SU-DHL-6 (cell line): ENCODE measurements around the gene KSR2.

Experiments
- H2AFZ ChIP-seq: fragments of 200-600 bp; sonication (generic); 2 replicates; pipeline ENCODE4 v1.6.1; 2014; ENCODE audit warnings: low read depth, mild to moderate bottlenecking, moderate library complexity, mixed read lengths, antibody characterized with exemption, low read length; ENCODE audit not compliant: severe bottlenecking
- H3F3A ChIP-seq: fragments of 200-600 bp; shearing (Covaris generic); 2 replicates; pipeline ENCODE4 v1.6.0; 2016; ENCODE audit warnings: antibody characterized with exemption, mild to moderate bottlenecking; ENCODE audit not compliant: insufficient read depth
- H3K27ac ChIP-seq: fragments of 200-600 bp; sonication (generic); 2 replicates; pipeline ENCODE4 v1.5.1; 2016; ENCODE audit warnings: low read depth, mild to moderate bottlenecking, low read length, moderate library complexity, mixed read lengths
- H3K27me3 ChIP-seq: fragments of 200-600 bp; sonication (generic), shearing (Covaris generic); 2 replicates; pipeline ENCODE4 v1.6.0; 2014; ENCODE audit warnings: mild to moderate bottlenecking, low read length
- H3K36me3 ChIP-seq: fragments of 200-600 bp; sonication (generic); 2 replicates; pipeline ENCODE4 v1.6.1; 2014; ENCODE audit warnings: mild to moderate bottlenecking, low read length, mixed read lengths
- H3K4me2 ChIP-seq: fragments of 300-600, 200-600 bp; shearing (Covaris generic), sonication (generic); 2 replicates; pipeline ENCODE4 v1.6.0; 2014; ENCODE audit warnings: low read length, low read depth, mild to moderate bottlenecking; ENCODE audit not compliant: poor library complexity, severe bottlenecking
- H3K4me3 ChIP-seq: fragments of 200-600 bp; sonication (generic); 2 replicates; pipeline ENCODE4 v1.5.1; 2014; ENCODE audit warnings: antibody characterized with exemption, low read length, mild to moderate bottlenecking, mixed read lengths; ENCODE audit not compliant: insufficient read depth, poor library complexity, severe bottlenecking
- H3K79me2 ChIP-seq: fragments of 200-600 bp; sonication (generic); 2 replicates; pipeline ENCODE4 v1.6.1; 2014; ENCODE audit warnings: mild to moderate bottlenecking, low read length, moderate library complexity; ENCODE audit not compliant: insufficient read depth
- H3K9ac ChIP-seq: fragments of 200-600 bp; sonication (generic); 2 replicates; pipeline ENCODE4 v1.7.0; 2014; ENCODE audit warnings: mild to moderate bottlenecking, low read length
- H3K9me2 ChIP-seq: fragments of 200-600 bp; sonication (generic); replicated peaks from 2 replicates; pipeline ENCODE4 v1.6.1; 2014; ENCODE audit warnings: low read length; ENCODE audit not compliant: insufficient read depth
- H3K9me3 ChIP-seq: fragments of 200-600 bp; sonication (generic); 2 replicates; pipeline ENCODE4 v1.6.1; 2014; ENCODE audit warnings: low read length, mixed read lengths; ENCODE audit not compliant: insufficient read depth
- H4K20me1 ChIP-seq: fragments of 200-600 bp; sonication (generic); 2 replicates; pipeline ENCODE4 v1.6.1; 2014; ENCODE audit warnings: low read depth, mild to moderate bottlenecking, antibody characterized with exemption, low read length, moderate library complexity, mixed read lengths
- CTCF ChIP-seq: fragments of 200-600 bp; sonication (generic); IDR thresholded peaks from one replicate; pipeline ENCODE4 v1.5.1; 2017; ENCODE audit warnings: antibody characterized with exemption, mild to moderate bottlenecking, low read length, moderate library complexity; ENCODE audit not compliant: insufficient read depth, poor library complexity, severe bottlenecking
- EZH2phosphoT487 ChIP-seq: fragments of 200-600 bp; sonication (generic), shearing (Covaris generic); conservative IDR thresholded peaks from 2 replicates; pipeline ENCODE4 v1.6.1; 2018; ENCODE audit warnings: mild to moderate bottlenecking, antibody characterized with exemption, low read length, moderate library complexity, mixed read lengths

KSR2 gene

GRCh38 chr12:117869551-117869950 lies 99.2 kb downstream of the KSR2 start:
- Histone ChIP-seq H3K4me3 (no peak overlapping the region), H3K27me3 (no peaks in the 10 kb centered on the region), H2AFZ (no peak overlapping the region), H4K20me1 (no peaks in the 10 kb centered on the region), H3K4me2 (no peak overlapping the region), H3F3A (no peaks in the 10 kb centered on the region), H3K27ac (no peak overlapping the region), H3K9me3 (no peaks in the 10 kb centered on the region), H3K79me2 (no peaks in the 10 kb centered on the region), H3K36me3 (no peaks in the 10 kb centered on the region), H3K9ac (no peak overlapping the region), H3K9me2 (no peaks in the 10 kb centered on the region)
- TF ChIP-seq CTCF (no peak), EZH2phosphoT487 (no peak)

GRCh38 chr12:117867348-117867747 lies 101.4 kb downstream of the KSR2 start:
- no peak overlapping the region for H3K27ac ChIP-seq
- no peaks in the 10 kb centered on the region for H3F3A ChIP-seq
- H3K79me2 ChIP-seq: no peaks in the 10 kb centered on the region
- H3K4me3 ChIP-seq: no peak overlapping the region
- H3K4me2 ChIP-seq: no peak overlapping the region
- no peak for TF ChIP-seq CTCF
- TF ChIP-seq EZH2phosphoT487: no peak
- H2AFZ ChIP-seq: no peak overlapping the region
- no peaks in the 10 kb centered on the region for H3K9me3 ChIP-seq
- H3K27me3 ChIP-seq: no peaks in the 10 kb centered on the region
- no peaks in the 10 kb centered on the region for H3K9me2 ChIP-seq
- no peaks in the 10 kb centered on the region for H4K20me1 ChIP-seq
- no peak overlapping the region for H3K9ac ChIP-seq
- H3K36me3 ChIP-seq: no peaks in the 10 kb centered on the region

- no peak overlapping the region for H3K9ac ChIP-seq
- H3K27me3 ChIP-seq: no peaks in the 10 kb centered on the region
- no peaks in the 10 kb centered on the region for H3K79me2 ChIP-seq
- no peaks in the 10 kb centered on the region for H3F3A ChIP-seq
- H3K9me3 ChIP-seq: no peaks in the 10 kb centered on the region
- H3K4me3 ChIP-seq: no peak overlapping the region
- no peak overlapping the region for H2AFZ ChIP-seq
- no peak overlapping the region for H3K27ac ChIP-seq
- H3K36me3 ChIP-seq: no peaks in the 10 kb centered on the region
- no peak overlapping the region for H3K4me2 ChIP-seq
- TF ChIP-seq CTCF: no peak
- TF ChIP-seq EZH2phosphoT487: no peak
- H4K20me1 ChIP-seq: no peaks in the 10 kb centered on the region
- no peaks in the 10 kb centered on the region for H3K9me2 ChIP-seq
Measured at GRCh38 chr12:117865505-117865904, 103.3 kb downstream of the KSR2 start.
